Caco-2 (cell line): ENCODE measurements around the gene CD55. TPM values are rescaled to one million over a fixed set of nuclear protein-coding genes. Genes with fewer than 3 reads are reported as not detected.

Experiments
- BruUV-seq: library from RNA; stranded (reverse); fragments of 400-500 nt; replicated peaks from 2 replicates; lab custom pipeline; 2021; lab: Mats Ljungman, UMichigan
- CTCF ChIA-PET: fragments of 300-600 bp; sonication (Branson Sonifier 250); formaldehyde crosslinking; loops from one replicate; lab custom pipeline; 2022; ENCODE audit warnings: antibody characterized with exemption; lab: Charles Lee
- POLR2A ChIA-PET: fragments of 300-600 bp; sonication (Branson Sonifier 250); formaldehyde crosslinking; loops from one replicate; lab custom pipeline; 2022; ENCODE audit warnings: antibody characterized with exemption; lab: Charles Lee
- DNase-seq, 2 experiments: peaks; one replicate each; pipeline versions ENCODE4 v3.0.0 to v3.0.0-alpha.2; 2020 to 2022
- H3K27me3 ChIP-seq: replicated peaks from 2 replicates; pipeline ENCODE4 v1.6.0; 2011; ENCODE audit warnings: low read length; ENCODE audit not compliant: control insufficient read depth, insufficient read depth
- H3K36me3 ChIP-seq: 2 replicates; pipeline ENCODE4 v1.5.1; 2011; ENCODE audit warnings: low read length; ENCODE audit not compliant: control insufficient read depth, insufficient read depth
- H3K4me1 ChIP-seq: fragments of 250-450 bp; sonication (Bioruptor Pico); 2 replicates; pipeline ENCODE4 v1.5.1; 2020; ENCODE audit warnings: mild to moderate bottlenecking
- H3K4me3 ChIP-seq: 2 replicates; pipeline ENCODE4 v1.5.1; 2011; ENCODE audit warnings: low read depth, mild to moderate bottlenecking, control low read depth, low read length
- H3K9me3 ChIP-seq: fragments of 250-450 bp; sonication (Bioruptor Pico); 2 replicates; pipeline ENCODE4 v1.5.1; 2020; ENCODE audit warnings: mild to moderate bottlenecking, moderate library complexity
- H3K27ac Mint-ChIP-seq: one replicate; pipeline ENCODE4 v1.8.0; 2022; ENCODE audit warnings: mixed read lengths; ENCODE audit not compliant: unreplicated experiment
- H3K27me3 Mint-ChIP-seq: one replicate; pipeline ENCODE4 v1.8.0; 2022; ENCODE audit warnings: mixed read lengths; ENCODE audit not compliant: insufficient read depth, unreplicated experiment
- H3K36me3 Mint-ChIP-seq: one replicate; pipeline ENCODE4 v1.8.0; 2022; ENCODE audit warnings: mild to moderate bottlenecking, mixed read lengths; ENCODE audit not compliant: insufficient read depth, unreplicated experiment
- H3K4me1 Mint-ChIP-seq: one replicate; pipeline ENCODE4 v1.8.0; 2022; ENCODE audit warnings: low read depth, mixed read lengths; ENCODE audit not compliant: unreplicated experiment
- H3K4me3 Mint-ChIP-seq: one replicate; pipeline ENCODE4 v1.8.0; 2022; ENCODE audit warnings: mild to moderate bottlenecking, moderate library complexity, mixed read lengths; ENCODE audit not compliant: unreplicated experiment
- H3K9me3 Mint-ChIP-seq: one replicate; pipeline ENCODE4 v1.8.0; 2022; ENCODE audit warnings: mixed read lengths; ENCODE audit not compliant: unreplicated experiment
- intact Hi-C: fragments of 100-400 bp; cut with micrococcal nuclease; formaldehyde crosslinking; loops from one replicate; pipeline ENCODE4 v1.10.0; 2022; ENCODE audit not compliant: unreplicated experiment
- total RNA-seq: library from RNA; stranded (reverse); gene quantifications from 2 replicates; pipeline ENCODE4 v1.2.3, GENCODE V29; 2022
- TF ChIP-seq, protein P1 (sequence below), 2 experiments: fragments of 200-600 bp in 1 of 2; IDR thresholded peaks; 1 replicate in 1 of 2; 2 replicates in 1 of 2; pipeline versions ENCODE4 v1.5.1 to v1.8.0; 2011 to 2022; ENCODE audit warnings: antibody characterized with exemption in 1 of 2, control low read depth in 1 of 2, inconsistent platforms in 1 of 2, low read depth in 1 of 2, low read length in 1 of 2, mild to moderate bottlenecking in 1 of 2, moderate library complexity in 1 of 2; ENCODE audit not compliant: insufficient read depth in 1 of 2, severe bottlenecking in 1 of 2, unreplicated experiment in 1 of 2

The CD55 gene
- total RNA-seq, 1 experiment from 2014 or later = 195 TPM

GRCh38 chr1:207306603-207307002 is 14.9 kb upstream of the CD55 start:
- TF ChIP-seq, protein P1, sequence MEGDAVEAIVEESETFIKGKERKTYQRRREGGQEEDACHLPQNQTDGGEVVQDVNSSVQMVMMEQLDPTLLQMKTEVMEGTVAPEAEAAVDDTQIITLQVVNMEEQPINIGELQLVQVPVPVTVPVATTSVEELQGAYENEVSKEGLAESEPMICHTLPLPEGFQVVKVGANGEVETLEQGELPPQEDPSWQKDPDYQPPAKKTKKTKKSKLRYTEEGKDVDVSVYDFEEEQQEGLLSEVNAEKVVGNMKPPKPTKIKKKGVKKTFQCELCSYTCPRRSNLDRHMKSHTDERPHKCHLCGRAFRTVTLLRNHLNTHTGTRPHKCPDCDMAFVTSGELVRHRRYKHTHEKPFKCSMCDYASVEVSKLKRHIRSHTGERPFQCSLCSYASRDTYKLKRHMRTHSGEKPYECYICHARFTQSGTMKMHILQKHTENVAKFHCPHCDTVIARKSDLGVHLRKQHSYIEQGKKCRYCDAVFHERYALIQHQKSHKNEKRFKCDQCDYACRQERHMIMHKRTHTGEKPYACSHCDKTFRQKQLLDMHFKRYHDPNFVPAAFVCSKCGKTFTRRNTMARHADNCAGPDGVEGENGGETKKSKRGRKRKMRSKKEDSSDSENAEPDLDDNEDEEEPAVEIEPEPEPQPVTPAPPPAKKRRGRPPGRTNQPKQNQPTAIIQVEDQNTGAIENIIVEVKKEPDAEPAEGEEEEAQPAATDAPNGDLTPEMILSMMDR (IDR thresholded peaks at IDR 0.05; ENCODE audit: insufficient read depth in 1 of 2, low read depth in 1 of 2, low read length in 1 of 2, severe bottlenecking in 1 of 2, unreplicated experiment in 1 of 2) = no peak
- DNase-seq = no peak
- CTCF ChIA-PET = no interaction called here
- H3K4me3 ChIP-seq = no peak overlapping the region
- intact Hi-C loops = no loop called here
- no peak overlapping the region for H3K4me3 Mint-ChIP-seq
- H3K36me3 Mint-ChIP-seq = no peaks in the 10 kb centered on the region
- H3K9me3 Mint-ChIP-seq = peaks cover 24% of the 10 kb centered on the region
- BruUV-seq = no TSS peak
- H3K27me3 Mint-ChIP-seq = no peaks in the 10 kb centered on the region
- no peaks in the 10 kb centered on the region for H3K36me3 ChIP-seq
- no peaks in the 10 kb centered on the region for H3K27me3 ChIP-seq
- no peak overlapping the region for H3K27ac Mint-ChIP-seq
- H3K4me1 ChIP-seq = peaks cover 18% of the 10 kb centered on the region
- POLR2A ChIA-PET = no interaction called here
- H3K9me3 ChIP-seq = no peaks in the 10 kb centered on the region
- peaks cover 9% of the 10 kb centered on the region for H3K4me1 Mint-ChIP-seq

- TF ChIP-seq, protein P1 (IDR thresholded peaks at IDR 0.05; ENCODE audit: insufficient read depth in 1 of 2, low read depth in 1 of 2, low read length in 1 of 2, severe bottlenecking in 1 of 2, unreplicated experiment in 1 of 2) = no peak
- H3K4me1 ChIP-seq = peaks cover 29% of the 10 kb centered on the region
- no peak overlapping the region for H3K4me3 Mint-ChIP-seq
- no peak overlapping the region for H3K4me3 ChIP-seq
- no peak overlapping the region for H3K27ac Mint-ChIP-seq
- DNase-seq = no peak
- intact Hi-C loops = no loop called here
- peaks cover 10% of the 10 kb centered on the region for H3K9me3 Mint-ChIP-seq
- H3K36me3 Mint-ChIP-seq = no peaks in the 10 kb centered on the region
- no peaks in the 10 kb centered on the region for H3K9me3 ChIP-seq
- H3K27me3 ChIP-seq = no peaks in the 10 kb centered on the region
- BruUV-seq = no TSS peak
- CTCF ChIA-PET = interaction anchor here (1.0 kb wide), 1 partner anchor 32 kb away, joined by 3 read pairs; no protein-coding TSS in a partner anchor
- POLR2A ChIA-PET = no interaction called here
- peaks cover 9% of the 10 kb centered on the region for H3K4me1 Mint-ChIP-seq
- no peaks in the 10 kb centered on the region for H3K36me3 ChIP-seq
- no peaks in the 10 kb centered on the region for H3K27me3 Mint-ChIP-seq
Observed at GRCh38 chr1:207308451-207309190, 12.9 kb upstream of the CD55 start.

- Mint-ChIP-seq H3K4me3 (no peak overlapping the region), H3K27ac (peak overlapping the region; percentile 14), H3K9me3 (peaks cover 10% of the 10 kb centered on the region), H3K27me3 (no peaks in the 10 kb centered on the region), H3K36me3 (no peaks in the 10 kb centered on the region), H3K4me1 (peaks cover 9% of the 10 kb centered on the region)
- H3K4me3 ChIP-seq = no peak overlapping the region
- no TSS peak for BruUV-seq
- ChIA-PET POLR2A (no interaction called here), CTCF (interaction anchor here (1.0 kb wide), 1 partner anchor 33 kb away, joined by 3 read pairs; no protein-coding TSS in a partner anchor)
- intact Hi-C loops = no loop called here
- no peak for DNase-seq
- H3K36me3 ChIP-seq = no peaks in the 10 kb centered on the region
- peaks cover 33% of the 10 kb centered on the region for H3K4me1 ChIP-seq
- no peaks in the 10 kb centered on the region for H3K9me3 ChIP-seq
- H3K27me3 ChIP-seq = no peaks in the 10 kb centered on the region
- TF ChIP-seq, protein P1 (IDR thresholded peaks at IDR 0.05; ENCODE audit: insufficient read depth in 1 of 2, low read depth in 1 of 2, low read length in 1 of 2, severe bottlenecking in 1 of 2, unreplicated experiment in 1 of 2) = no peak
Observed at GRCh38 chr1:207309745-207310273, 11.7 kb upstream of the CD55 start.
